Astrocyte of the hippocampus (primary cell): ENCODE results near the gene NGEF.
A peak's percentile ranks its signal among the peaks of the same experiment; 100 is the strongest.
"Not testable (repeated sequence)": the region's sequence is repeated elsewhere in the genome, so short reads cannot be mapped to it uniquely, and the experiment has no call there.

Experiments
- DNase-seq: peaks from one replicate; pipeline ENCODE4 v3.0.0; 2011; ENCODE audit warnings: low read depth, low spot score

Gene NGEF

GRCh38 chr2:233013027-233013461 lies at the start of gene NGEF:
Gene NGEF (minus strand): TSS chr2:233013256. CDS start chr2:232974890, 38,366 bp downstream.
- no peak for DNase-seq

- DNase-seq = no peak
These were observed 49.4 kb upstream of the NGEF start for GRCh38 chr2:233062451-233062850.

- no peak for DNase-seq
These were observed 48.8 kb upstream of the NGEF start for GRCh38 chr2:233061591-233062450.

- DNase-seq = no peak
These were observed 48.0 kb upstream of the NGEF start for GRCh38 chr2:233060980-233061590.

- DNase-seq = no peak
These were observed 47.5 kb upstream of the NGEF start for GRCh38 chr2:233060501-233060979.

GRCh38 chr2:233059797-233060500 lies 46.9 kb upstream of the NGEF start, which contains the start of gene INPP5D:
Gene INPP5D (plus strand): TSS chr2:233060342. CDS start chr2:233060479, 137 bp downstream.
- no peak for DNase-seq

- no peak for DNase-seq
These were observed 46.4 kb upstream of the NGEF start for GRCh38 chr2:233059547-233059796.

- no peak for DNase-seq
These were observed 45.9 kb upstream of the NGEF start for GRCh38 chr2:233058717-233059546.

GRCh38 chr2:233056961-233057605 lies 44.0 kb upstream of the NGEF start:
- no peak for DNase-seq

GRCh38 chr2:233055362-233055761 lies 42.3 kb upstream of the NGEF start:
- DNase-seq = no peak

- DNase-seq = peak; percentile 66
These were observed 41.1 kb upstream of the NGEF start for GRCh38 chr2:233053928-233054784.

- not testable (repeated sequence) for DNase-seq
These were observed 39.5 kb upstream of the NGEF start for GRCh38 chr2:233052517-233052916.

- DNase-seq = peak; percentile 56
These were observed 38.4 kb upstream of the NGEF start for GRCh38 chr2:233051241-233052149.

GRCh38 chr2:233049194-233049761 lies 36.2 kb upstream of the NGEF start:
- no peak for DNase-seq

GRCh38 chr2:233048569-233049193 lies 35.6 kb upstream of the NGEF start:
- no peak for DNase-seq

GRCh38 chr2:233047667-233048066 lies 34.6 kb upstream of the NGEF start:
- DNase-seq = no peak

- DNase-seq = no peak
These were observed 34.1 kb upstream of the NGEF start for GRCh38 chr2:233047206-233047605.

- DNase-seq = no peak
These were observed 32.0 kb upstream of the NGEF start for GRCh38 chr2:233044974-233045605.
